HG02623 (cell line): ENCODE measurements around the gene UBE3D.
"Not testable (repeated sequence)": the region's sequence is repeated elsewhere in the genome, so short reads cannot be mapped to it uniquely, and the experiment has no call there.

Experiments used
- ATAC-seq: cut with Tn5 transposase; IDR thresholded peaks from one replicate; pipeline ENCODE4 v1.9.1; 2021; ENCODE audit warnings: moderate library complexity; ENCODE audit not compliant: unreplicated experiment

Gene UBE3D

GRCh38 chr6:82917346-82918064 is 148.1 kb downstream of the UBE3D start:
- ATAC-seq: no peak

GRCh38 chr6:82915666-82916065 is 150.0 kb downstream of the UBE3D start:
- ATAC-seq: no peak

GRCh38 chr6:82914511-82914910 is 151.1 kb downstream of the UBE3D start:
- no peak for ATAC-seq

- ATAC-seq: no peak
Measured at GRCh38 chr6:82910820-82911219, 154.8 kb downstream of the UBE3D start.

GRCh38 chr6:82910395-82910794 is 155.2 kb downstream of the UBE3D start:
- ATAC-seq: no peak

GRCh38 chr6:82909551-82909950 is 156.1 kb downstream of the UBE3D start:
- no peak for ATAC-seq

GRCh38 chr6:82908661-82909060 is 157.0 kb downstream of the UBE3D start:
- ATAC-seq: no peak

- ATAC-seq: no peak
Measured at GRCh38 chr6:82906951-82907350, 158.7 kb downstream of the UBE3D start.

- no peak for ATAC-seq
Measured at GRCh38 chr6:82906489-82906888, 159.2 kb downstream of the UBE3D start.

- no peak for ATAC-seq
Measured at GRCh38 chr6:82904860-82905259, 160.8 kb downstream of the UBE3D start.

- ATAC-seq: no peak
Measured at GRCh38 chr6:82904257-82904656, 161.4 kb downstream of the UBE3D start.

GRCh38 chr6:82902290-82902689 is 163.4 kb downstream of the UBE3D start:
- no peak for ATAC-seq

GRCh38 chr6:82894653-82895259 is 170.9 kb downstream of the UBE3D start:
- ATAC-seq: no peak

- no peak for ATAC-seq
Measured at GRCh38 chr6:82893889-82894652, 171.6 kb downstream of the UBE3D start.

- not testable (repeated sequence) for ATAC-seq
Measured at GRCh38 chr6:82891503-82891902, 174.1 kb downstream of the UBE3D start.

- no peak for ATAC-seq
Measured at GRCh38 chr6:82891076-82891475, 174.6 kb downstream of the UBE3D start.

- ATAC-seq: no peak
Measured at GRCh38 chr6:82890240-82890639, 175.4 kb downstream of the UBE3D start.

GRCh38 chr6:82889143-82889542 is 176.5 kb downstream of the UBE3D start:
- no peak for ATAC-seq

- ATAC-seq: no peak
Measured at GRCh38 chr6:82882363-82883023, 183.1 kb downstream of the UBE3D start.

GRCh38 chr6:82881519-82881918 is 184.1 kb downstream of the UBE3D start:
- ATAC-seq: no peak

- no peak for ATAC-seq
Measured at GRCh38 chr6:82878812-82879211, 186.8 kb downstream of the UBE3D start.
